ENCODE data around the gene EHD1. TPM values are rescaled to one million over a fixed set of nuclear protein-coding genes. Genes with fewer than 3 reads are reported as not detected.

The EHD1 gene
- total and polyA plus RNA-seq, 2 of the 4 experiments (the other 2 are of a cell fraction): 107 to 209 TPM

- Histone ChIP-seq H2BK15ac (ENCODE audit: low read depth, low read length) (peak overlapping the region; percentile 58; the same call in 1 of the 3 replicates), H3K27me3 (ENCODE audit: control insufficient read depth, insufficient read depth, low read length) (no peaks in the 10 kb centered on the region), H3K9ac (ENCODE audit: low read depth, low read length) (no peak overlapping the region), H3K36me3 (ENCODE audit: control insufficient read depth, insufficient read depth, low read length) (peaks cover 29% of the 10 kb centered on the region), H3K4me1 (ENCODE audit: control insufficient read depth, insufficient read depth, low read length) (peaks cover 50% of the 10 kb centered on the region), H3K23ac (ENCODE audit: low read depth, low read length) (peak overlapping the region; percentile 82), H3K56ac (ENCODE audit: extremely low read depth, insufficient read depth, low read length) (peak overlapping the region; percentile 32; the same call in 1 of the 2 replicates), H4K8ac (ENCODE audit: low read depth in 2 of 2, low read length in 2 of 2) (peak overlapping the region in 1 of 2 experiments; percentile 73; a peak in 2 of 4 replicates), H3K4me2 (ENCODE audit: low read depth, low read length) (peak overlapping the region; percentile 32), H3K9me1 (ENCODE audit: insufficient read depth, low read length) (peaks cover 40% of the 10 kb centered on the region), H4K91ac (ENCODE audit: insufficient read depth, low read depth, low read length) (peak overlapping the region; percentile 37; the same call in 1 of the 2 replicates), H2BK5ac (ENCODE audit: low read depth, low read length, poor library complexity, severe bottlenecking) (peak overlapping the region; percentile 67), H3K4ac (ENCODE audit: low read depth, low read length) (peak overlapping the region; percentile 91), H4K5ac (ENCODE audit: low read depth, low read length) (peak overlapping the region; percentile 4; the same call in 1 of the 2 replicates), H2AFZ (replicated peaks; ENCODE audit: low read length, poor library complexity) (peak overlapping the region; percentile 28), H3K14ac (replicated peaks; ENCODE audit: low read depth, low read length) (peak overlapping the region; percentile 69), H2BK120ac (ENCODE audit: low read depth, low read length) (peak overlapping the region; percentile 86), H4K20me1 (ENCODE audit: insufficient read depth, low read length) (peaks cover 82% of the 10 kb centered on the region), H3K79me1 (ENCODE audit: low read depth in 1 of 2, low read length in 2 of 2) (peaks cover 14 to 74% of the 10 kb centered on the region in 2 experiments; a peak in 3 of 4 replicates), H3K9me3 (ENCODE audit: control insufficient read depth, insufficient read depth, low read length) (no peaks in the 10 kb centered on the region), H3K27ac (ENCODE audit: insufficient read depth, low read length) (peak overlapping the region; percentile 67), H2AK9ac (replicated peaks; ENCODE audit: low read depth, low read length, poor library complexity) (peak overlapping the region; percentile 8), H2BK20ac (ENCODE audit: low read depth, low read length) (peak overlapping the region; percentile 77; the same call in 1 of the 2 replicates), H3K18ac (ENCODE audit: low read depth, low read length) (peak overlapping the region; percentile 2; the same call in 1 of the 2 replicates), H3K4me3 (ENCODE audit: insufficient read depth, low read depth, low read length) (no peak overlapping the region), H2AK5ac (ENCODE audit: low read depth, low read length) (peak overlapping the region; percentile 94)
- in situ Hi-C loops (cut with MboI; ENCODE audit: low sequenced_read_pairs): no loop called here
- no TSS peak for BruUV-seq (replicated peaks)
- intact Hi-C loops (cut with micrococcal nuclease): no loop called here
- dilution Hi-C loops (cut with HindIII; ENCODE audit: low sequenced_read_pairs, unreplicated experiment): no loop called here
- ChIA-PET CTCF (interaction anchor here (0.8 to 1.6 kb wide), 4 partner anchors 9 to 90 kb away, joined by 3 to 4 read pairs (median 4); partner anchors contain the start of gene CDC42BPG), POLR2A (ENCODE audit: unreplicated experiment) (interaction anchor here (1.1 kb wide), 1 partner anchor 8 kb away, joined by 3 read pairs; no protein-coding TSS in a partner anchor)
- ATAC-seq (ENCODE audit: low read depth): peak; percentile 52
- DNase-seq: peak; percentile 94
- WGBS, 2 experiments (ENCODE audit: extremely low coverage in 2 of 2, insufficient read length in 1 of 2): 13% methylated on average over 6 of the region's 21 CpGs; no CpG with 5 or more reads in 1 of the 2 experiments
- no peak for TF ChIP-seq CHD1 (IDR thresholded peaks at IDR 0.05; ENCODE audit: low read depth, low read length)
- peak; percentile 63; the same call in 1 of the 2 replicates for TF ChIP-seq MAZ (IDR thresholded peaks at IDR 0.05; ENCODE audit: borderline replicate concordance, low read depth, low read length)
- TF ChIP-seq MXI1 (IDR thresholded peaks at IDR 0.05; ENCODE audit: borderline replicate concordance, low read depth, low read length): no peak
- TF ChIP-seq ELK1 (IDR thresholded peaks at IDR 0.05; ENCODE audit: borderline replicate concordance, low read depth, low read length): no peak
- TF ChIP-seq BHLHE40 (IDR thresholded peaks at IDR 0.05; ENCODE audit: low read depth, low read length): 0 out of 2 replicates have a peak, but pooled peaks have one; percentile 33
- TF ChIP-seq MAFK (IDR thresholded peaks at IDR 0.05; ENCODE audit: low read depth, low read length): peak; percentile 95
- no peak for TF ChIP-seq CEBPB (IDR thresholded peaks at IDR 0.05; ENCODE audit: low read depth, low read length)
- no peak; the same call in 1 of the 2 replicates for TF ChIP-seq FOS (IDR thresholded peaks at IDR 0.05; ENCODE audit: low read depth, low read length)
- no peak for TF ChIP-seq SMC3 (IDR thresholded peaks at IDR 0.05; ENCODE audit: low read depth, low read length)
- TF ChIP-seq CTCF (conservative IDR thresholded peaks at IDR 0.05; ENCODE audit: low read depth, low read length): no peak
- TF ChIP-seq RAD21 (IDR thresholded peaks at IDR 0.05; ENCODE audit: low read length): 0 out of 2 replicates have a peak, but pooled peaks have one; percentile 2
- peak; percentile 27; the same call in 1 of the 2 replicates for TF ChIP-seq NFE2L2 (IDR thresholded peaks at IDR 0.05; ENCODE audit: low read depth, low read length)
- peak; percentile 94 for TF ChIP-seq RCOR1 (IDR thresholded peaks at IDR 0.05; ENCODE audit: insufficient replicate concordance, low read length)
- no peak for TF ChIP-seq RFX5 (IDR thresholded peaks at IDR 0.05; ENCODE audit: low read depth, low read length)
- TF ChIP-seq POLR2A (IDR thresholded peaks at IDR 0.05; ENCODE audit: low read depth, low read length): no peak
These were observed 9.4 kb downstream of the EHD1 start for GRCh38 chr11:64868904-64869570.

Data from IMR-90 (cell line).